HG02642 (cell line): ENCODE data around the gene NKRF.

Experiments used
- ATAC-seq: cut with Tn5 transposase; IDR thresholded peaks from one replicate; pipeline ENCODE4 v1.9.1; 2021; ENCODE audit warnings: mild to moderate bottlenecking; ENCODE audit not compliant: unreplicated experiment, poor library complexity

The NKRF gene

DNA sequence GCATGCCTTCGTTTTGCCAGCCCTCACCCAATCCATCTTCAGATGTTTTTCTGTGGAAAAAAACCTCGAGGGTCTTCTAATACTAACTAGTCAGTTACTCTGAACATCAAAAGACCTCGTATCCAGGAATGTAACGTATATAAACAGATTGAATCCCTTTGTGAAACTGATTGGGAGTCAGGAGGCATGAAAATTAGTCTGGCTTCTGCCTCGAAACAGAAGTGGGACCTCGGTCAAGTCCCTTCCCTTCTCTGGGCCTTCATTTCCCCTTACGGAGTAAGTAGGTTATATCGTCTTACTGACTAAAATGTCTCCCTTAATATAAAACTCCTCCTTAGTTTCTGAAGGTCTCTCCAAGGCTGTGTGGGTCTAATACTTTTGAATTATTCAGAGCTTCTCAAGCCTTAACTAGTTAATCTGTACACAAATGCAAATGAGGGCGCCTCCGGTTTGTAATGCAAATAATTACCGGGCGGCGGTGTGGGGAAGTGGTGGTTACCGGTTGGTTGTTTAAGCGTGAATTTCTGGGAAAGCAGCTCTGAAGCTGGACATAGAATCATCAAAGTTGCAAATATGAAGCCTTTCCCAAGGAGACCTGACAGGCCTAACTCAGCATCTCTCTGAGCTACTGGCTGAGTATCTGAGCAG lies 11.4 kb upstream of the NKRF start:
- peak; percentile 51 for ATAC-seq

DNA sequence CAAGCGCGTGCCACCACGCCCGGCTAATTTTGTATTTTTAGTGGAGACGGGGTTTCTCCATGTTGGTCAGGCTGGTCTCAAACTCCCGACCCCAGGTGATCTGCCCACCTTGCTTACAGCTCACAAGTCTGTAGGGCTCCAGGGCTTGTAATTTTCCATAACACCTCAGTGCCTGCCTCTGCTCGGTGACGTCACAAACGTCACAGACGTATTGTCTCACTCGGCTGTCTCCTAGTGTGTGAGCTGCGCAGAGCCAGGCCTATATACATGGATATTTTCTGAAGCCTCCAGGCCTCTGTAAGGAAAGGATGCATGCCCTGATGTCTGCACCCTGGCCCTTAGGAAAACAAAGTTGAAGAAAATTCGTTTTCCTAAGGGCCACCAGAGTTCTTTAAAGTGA lies 8.6 kb upstream of the NKRF start:
- ATAC-seq, result no peak

DNA sequence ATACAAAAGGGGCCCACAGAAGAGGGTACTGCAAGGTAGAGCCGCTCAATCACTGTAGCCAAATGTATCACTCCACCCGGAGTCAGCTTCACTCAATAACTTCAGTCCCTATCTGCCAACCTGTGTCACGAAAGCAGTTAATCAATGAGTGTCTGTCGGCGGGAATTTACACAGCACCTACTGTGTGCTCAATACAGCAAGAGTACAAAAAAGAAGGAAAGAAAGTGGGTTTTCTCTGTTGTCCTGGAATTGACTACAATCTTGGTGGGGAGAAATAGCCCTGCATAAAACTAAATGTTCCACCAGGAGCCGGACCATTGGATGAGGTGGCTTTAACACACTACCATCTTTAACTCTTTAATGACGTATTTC lies 780 bp upstream of the NKRF start:
- no peak for ATAC-seq

DNA sequence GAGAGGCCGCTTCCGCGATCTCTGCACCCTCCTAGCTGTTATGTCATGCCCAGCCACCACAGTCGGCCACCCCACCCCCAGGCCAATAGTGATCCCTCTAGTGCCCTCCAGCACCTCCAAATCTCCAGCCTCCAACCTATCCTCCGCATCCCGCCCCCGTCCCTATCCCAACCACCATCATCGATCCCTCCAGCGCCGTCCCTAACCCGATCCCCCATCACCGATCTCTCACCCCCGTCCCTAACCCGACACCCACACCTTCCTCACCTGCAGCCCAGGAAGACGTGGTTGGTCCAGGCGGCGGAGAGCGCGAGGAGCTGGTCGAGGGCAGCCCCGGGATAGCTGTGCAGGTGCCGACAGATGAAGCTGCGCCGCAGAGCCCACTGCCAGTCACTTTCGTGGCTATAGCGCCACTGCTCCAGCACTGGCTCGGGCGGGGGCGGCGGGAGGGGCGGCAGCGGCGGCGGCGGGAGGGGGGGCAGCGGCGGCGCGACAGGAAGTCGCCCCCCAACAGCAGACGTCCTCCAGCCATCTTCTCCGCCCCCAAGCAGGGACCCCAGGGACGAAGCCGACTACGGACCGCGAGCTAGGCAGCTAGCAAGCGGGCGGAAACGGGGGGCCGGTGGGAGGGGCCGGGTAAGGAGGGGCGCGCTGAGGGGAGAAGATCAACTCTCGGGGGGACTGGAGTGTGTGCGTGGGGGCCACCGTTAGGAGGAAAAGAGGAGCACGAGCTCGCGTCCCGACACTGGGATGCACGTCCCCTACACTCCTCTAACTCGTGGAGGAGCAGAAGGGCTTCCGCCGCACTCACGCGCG lies 552 bp downstream of the NKRF start:
- ATAC-seq, result peak; percentile 40

DNA sequence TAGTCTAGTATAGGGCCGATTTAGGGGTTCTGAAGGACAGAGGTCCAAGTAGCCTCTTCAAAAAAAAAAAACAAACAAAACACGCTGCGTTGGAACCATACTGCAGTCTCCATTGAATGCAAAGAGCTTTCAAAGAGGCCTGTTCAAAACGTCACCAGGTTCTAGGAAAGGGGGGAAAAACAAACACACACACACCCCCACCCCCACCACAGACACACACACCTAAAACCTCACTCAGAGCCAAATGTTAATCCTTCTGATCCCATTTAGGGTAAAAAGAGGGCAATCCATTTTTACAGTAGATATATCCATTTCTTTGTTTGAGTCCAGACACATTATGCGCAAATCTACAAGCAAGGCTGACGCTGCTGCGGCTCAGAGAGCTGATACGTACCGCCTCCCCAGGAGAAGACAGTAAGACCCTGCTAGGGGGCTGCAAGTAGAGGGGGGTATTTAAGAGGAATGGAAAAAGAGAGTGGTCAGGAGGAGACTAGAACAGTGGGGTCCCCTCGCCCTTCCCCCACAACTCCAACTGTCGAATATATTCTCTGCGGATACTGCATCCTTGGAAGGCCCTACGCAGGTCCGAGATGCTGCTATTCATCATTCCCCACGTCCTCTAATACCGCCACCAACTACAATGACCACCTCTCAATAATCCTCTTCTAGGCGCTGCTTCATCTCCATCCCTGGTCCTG lies 1.3 kb downstream of the NKRF start:
- no peak for ATAC-seq

DNA sequence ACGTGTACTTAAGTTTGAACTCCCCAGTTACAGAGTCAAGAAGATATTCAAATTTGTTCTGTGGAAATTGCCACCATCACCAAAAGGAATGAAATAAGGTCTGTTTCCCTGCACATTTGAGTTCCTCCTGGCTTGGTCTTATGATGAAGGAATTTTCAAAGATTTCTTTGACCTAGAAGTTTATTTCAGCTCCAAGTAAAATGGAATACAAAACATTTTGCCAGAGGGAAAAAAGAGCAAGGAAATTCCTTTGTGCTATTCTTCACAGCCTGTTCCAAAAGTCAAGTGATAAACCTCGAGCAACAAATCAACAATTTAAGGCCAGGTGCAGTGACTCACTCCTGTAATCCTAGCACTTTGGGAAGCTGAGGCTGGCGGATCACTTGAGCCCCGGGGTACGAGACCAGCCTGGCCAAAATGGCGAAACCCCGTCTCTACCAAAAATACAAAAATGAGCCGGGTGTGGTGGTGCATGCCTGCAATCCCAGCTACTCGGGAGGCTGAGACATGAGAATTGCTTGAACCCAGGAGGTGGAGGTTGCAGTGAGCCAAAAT lies 3.4 kb downstream of the NKRF start:
- ATAC-seq, result no peak

DNA sequence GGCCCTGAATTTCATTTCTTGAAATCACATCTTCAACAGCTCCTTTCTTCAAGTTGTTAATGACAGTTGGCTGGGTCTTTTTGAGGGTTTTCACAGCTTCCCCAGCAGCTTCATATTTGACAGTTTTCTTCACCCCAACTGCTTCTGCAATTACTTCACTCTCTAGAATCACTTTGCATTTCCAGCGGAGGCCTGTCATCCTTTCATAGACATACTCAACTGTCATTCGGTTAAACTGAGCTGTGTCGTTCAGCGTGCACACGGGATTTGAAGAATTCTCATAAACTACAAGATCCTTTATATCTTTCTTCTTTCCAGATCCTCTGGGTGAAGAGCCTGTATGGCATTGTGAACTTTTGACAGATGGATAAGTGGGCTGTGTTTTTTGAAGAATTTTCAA lies 16.4 kb downstream of the NKRF start:
- no peak for ATAC-seq

DNA sequence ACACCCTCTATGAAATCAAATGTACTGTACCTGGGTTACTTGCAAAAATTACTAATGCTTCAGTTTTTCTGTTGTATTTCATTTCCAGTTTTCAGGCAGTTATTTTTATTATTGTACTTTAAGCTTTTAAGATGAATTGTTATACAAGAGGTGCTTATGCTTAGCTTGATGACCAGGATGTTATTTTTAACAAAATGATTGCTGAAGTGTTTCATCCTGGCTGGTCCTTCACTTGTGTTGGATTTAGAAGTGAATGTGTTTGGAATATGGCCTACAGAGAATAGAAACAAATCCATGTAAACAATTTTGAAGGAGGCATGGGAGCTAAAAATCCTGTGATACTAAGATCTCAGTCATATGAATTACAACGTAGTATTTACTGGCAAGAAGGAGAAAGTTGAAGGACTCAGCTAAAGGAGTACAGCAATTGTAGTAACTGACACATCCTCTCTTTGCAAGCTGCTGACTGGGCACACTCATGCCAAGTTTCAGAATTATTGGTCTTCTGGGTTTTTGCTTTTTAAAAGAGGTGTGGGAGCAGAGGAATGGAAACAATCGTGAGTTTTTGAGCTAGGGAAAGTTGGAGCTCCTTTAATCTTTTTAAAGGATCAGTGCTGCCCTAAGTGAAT lies 22.7 kb downstream of the NKRF start:
- ATAC-seq, result no peak

DNA sequence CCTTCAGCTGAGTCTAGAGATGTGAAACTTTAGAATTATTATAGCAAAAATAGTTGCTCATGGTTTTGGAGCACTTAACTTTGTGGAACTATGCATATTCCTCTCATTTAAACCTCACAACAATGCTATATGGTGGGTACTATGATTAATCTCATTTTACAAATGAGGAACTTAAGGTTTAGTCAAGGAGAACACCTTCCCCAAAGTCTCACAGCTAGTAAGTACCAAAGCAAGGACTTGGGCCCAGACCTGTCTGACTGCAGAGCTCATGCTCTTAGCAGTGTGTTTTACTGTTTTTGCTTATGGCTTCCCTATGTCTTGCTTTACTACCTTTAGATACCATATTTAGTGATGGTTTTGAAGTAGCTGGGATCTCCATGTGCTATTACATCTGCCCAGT lies 26.8 kb downstream of the NKRF start:
- ATAC-seq, result no peak

DNA sequence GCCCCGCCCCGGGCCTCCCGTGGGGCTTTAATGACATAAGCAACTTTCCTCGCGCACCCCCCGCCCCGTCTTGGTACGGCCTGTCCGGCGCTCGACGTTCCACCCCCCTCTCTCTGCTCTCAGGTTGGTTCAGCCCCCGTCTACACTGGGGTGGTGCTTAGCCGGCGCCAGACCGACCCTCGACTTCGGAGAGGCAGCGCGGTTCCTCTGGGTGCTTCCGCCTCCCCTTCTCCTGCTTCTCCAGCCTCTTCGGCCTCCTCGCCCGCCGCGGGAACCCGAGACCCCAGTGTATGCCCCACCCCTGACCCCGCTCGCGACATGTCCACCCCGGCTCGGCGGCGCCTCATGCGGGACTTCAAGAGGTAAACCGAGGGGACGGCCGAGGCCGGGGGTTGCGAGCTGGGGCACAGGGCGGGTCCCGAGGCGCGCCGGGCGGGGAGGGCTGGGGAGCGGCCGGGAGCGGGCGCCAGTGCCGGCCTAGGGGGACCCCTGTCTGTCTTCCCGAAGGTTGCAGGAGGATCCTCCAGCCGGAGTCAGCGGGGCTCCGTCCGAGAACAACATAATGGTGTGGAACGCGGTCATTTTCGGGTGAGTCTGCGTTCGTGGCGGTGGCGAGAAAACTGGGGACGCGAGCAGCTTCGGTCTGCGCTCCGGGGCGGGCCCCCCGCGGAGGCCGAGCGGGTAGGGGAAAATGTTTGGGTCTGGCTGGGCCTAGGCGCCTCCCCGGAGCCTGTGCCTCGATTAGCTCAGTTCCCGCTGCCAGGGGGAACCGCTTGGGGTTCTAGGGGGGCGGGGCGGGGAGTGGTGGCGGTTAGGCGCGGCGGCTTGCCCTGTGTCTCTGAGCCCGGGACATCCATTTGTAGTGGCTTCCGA lies 31.6 kb downstream of the NKRF start, which contains the start of gene UBE2A:
TSS of gene UBE2A (plus strand) at position 170 of the 873 bp plus-strand sequence. CDS start at position 319, 149 bp downstream.
- ATAC-seq, result peak; percentile 88

DNA sequence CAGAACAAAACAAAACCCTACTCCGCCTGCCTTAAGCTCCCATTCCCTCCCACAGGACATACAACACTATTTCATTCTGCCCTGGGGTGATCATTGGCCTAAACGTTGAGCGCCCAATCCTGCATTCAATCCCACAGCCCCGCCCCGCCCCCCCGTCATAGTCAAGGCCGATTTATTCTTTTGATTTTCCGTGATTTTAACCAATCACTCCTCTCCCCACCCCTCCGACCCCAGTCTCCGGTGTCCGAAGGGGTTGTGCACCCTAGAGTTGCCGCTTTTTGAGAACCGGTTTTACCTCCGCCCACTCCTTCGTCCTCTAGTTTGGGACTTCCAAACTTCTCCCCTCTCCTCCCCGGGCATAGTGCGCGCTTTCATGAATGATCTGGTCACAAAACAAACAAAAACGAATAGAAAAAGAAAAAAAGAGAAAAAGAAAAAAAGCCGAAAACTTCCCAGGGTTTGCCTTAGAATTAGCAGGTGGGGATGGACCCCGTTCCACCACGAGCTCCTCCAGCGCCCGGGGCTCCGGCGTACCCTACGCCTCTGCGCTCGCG lies 32.3 kb downstream of the NKRF start:
- peak; percentile 18 for ATAC-seq

DNA sequence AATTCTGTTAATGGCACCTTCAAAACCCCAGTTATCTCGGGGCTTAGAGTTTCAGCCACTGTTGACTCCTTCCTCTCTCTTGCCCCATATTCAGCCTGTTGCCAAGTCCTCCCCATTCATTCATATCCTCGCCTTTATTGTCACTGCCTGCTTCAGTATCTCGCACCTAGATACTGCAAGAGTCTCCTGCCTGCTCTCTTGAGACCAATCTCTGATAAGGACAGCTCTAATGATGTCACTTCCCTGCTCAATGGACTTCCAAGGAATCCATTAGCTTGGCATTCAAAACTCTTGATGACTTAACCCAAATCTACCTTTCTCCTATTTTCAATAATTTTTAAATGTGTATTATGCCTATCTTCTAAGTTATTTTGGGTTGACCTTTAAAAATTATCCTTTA lies 33.0 kb downstream of the NKRF start:
- ATAC-seq, result no peak

DNA sequence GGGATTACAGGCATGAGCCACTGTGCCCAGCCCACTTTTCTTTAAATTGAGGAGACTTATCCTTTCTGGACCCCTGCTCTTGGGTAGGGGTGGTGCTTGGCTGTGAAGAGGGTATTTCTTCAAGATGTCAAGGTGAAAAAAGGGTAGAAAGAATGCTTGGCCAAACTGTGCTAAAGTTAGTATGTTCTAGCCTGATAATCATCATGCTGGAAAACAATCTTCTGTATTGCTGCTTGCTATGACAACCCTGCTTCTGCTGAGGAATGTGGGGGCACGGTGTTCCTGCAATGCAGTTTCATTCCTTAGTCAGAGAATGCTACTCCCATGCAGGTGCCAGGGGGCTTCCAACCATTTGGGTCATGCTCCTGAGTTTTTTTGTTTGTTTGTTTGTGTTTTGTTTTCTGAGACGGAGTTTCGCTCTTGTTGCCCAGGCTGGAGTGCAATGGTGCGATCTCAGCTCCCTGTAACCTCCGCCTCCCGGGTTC lies 35.8 kb downstream of the NKRF start:
- ATAC-seq, result no peak

DNA sequence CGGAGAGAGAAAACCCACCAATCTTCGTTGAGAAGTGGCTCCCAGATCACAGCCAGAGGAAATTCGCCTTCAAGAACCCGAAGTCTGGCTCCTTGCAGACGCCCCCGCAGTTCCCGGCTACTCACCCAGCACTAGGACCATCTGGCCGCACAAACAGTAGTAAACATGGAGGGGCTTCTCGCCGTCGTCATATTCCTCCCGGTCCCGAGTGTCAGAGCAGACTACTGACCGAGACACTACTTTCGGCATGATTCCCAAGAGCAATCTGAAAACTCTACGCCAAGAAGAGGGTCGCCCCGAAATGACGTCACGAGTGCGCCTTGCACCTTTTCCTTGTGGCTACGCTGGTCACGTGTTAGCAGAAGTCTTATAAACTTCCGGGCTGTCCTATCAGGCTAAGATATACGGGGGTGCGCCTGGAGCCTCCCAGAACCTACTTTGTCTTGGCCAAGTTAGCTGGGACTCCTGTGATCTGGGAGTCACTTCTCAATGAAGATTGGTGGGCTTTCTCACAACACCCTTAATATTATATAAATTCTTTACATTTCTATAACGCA lies 41.0 kb downstream of the NKRF start, which contains the start of gene STEEP1:
TSS of gene STEEP1 (minus strand) at position 303 of the 557 bp plus-strand sequence. CDS start at position 249, 54 bp downstream.
- peak; percentile 93 for ATAC-seq

DNA sequence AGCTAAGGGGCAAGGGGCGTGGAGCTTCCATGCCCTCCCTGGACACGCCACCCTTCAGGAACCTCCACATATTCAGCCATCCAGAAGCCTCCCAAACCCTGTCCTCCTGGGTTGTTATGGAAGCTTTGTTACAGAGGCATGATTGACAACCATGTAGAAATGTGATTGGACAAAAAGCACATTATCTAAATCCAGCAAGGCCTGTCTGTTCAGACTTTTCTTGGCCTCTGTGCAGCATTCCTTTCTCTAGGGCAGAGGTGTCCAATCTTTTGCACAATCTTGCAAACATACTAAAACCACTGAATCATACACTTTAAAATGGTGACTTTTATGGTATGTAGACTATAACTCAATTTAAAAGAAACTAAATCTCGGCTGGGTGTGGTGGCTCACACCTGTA lies 53.7 kb downstream of the NKRF start:
- no peak for ATAC-seq

DNA sequence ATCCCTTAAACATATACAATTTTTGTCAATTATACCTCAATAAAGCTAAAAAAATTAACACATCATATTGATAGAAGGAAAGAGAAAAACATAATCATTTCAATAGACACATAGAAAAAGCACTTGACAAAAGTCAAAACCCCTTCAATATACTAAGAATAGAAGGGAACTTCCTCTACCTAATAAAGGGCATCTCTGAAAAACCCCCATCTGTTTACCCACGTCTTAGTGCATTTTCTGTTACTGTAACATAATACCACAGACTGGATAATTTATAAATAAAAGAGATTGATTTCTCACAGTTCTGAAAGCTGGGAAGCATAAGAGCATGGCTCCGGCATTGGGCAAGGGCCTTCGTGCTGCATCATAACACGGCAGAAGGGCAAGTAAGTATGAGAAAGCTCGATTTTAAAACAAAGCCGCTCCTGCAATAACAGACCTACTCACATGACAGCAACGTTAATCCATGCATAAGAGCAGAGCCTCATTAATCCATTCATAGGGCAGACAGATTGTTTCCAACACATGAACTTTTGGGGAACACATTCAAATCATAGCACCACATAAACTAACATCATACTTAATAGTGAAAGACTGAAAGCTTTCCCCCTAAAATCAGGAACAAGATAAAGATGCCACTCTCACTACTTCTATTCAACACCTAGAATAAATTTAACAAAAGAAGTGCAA lies 56.8 kb downstream of the NKRF start:
- no peak for ATAC-seq

DNA sequence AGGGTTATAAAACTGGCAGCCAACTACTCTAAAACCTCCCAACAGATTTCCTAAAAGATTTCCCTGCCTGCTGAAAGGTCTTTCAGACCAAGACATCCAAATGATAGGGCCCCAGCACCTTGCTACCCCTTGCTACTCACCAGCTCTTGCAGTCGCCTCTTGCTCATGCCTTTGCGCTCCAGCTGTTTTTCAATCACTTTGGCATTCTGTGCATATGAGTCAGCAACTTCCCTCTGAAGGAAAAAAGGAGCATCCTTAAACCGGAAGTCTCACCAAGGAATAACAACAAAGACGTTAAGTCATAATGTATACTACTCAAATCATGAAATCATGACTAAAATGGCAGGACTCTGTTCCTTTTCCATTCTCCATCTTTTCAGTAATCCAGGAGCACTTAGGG lies 65.0 kb downstream of the NKRF start:
- no peak for ATAC-seq

DNA sequence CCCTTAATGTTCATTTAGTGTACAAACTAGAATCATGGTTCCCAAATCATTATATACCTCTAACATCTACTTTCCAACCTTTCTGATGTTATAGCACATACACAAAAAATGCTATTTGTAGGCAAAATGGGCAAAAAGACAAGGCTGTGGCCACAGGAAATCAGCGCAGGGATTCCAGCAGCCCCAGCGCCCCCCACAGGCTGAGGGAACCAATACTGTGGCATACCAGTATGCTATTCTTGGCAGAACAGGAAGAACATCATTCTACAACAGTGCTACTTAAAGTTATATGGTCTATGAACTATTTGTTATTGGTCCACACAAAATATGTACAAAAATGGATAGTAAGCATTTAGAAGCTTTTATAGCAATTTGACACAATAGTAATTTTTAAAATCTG lies 66.4 kb downstream of the NKRF start:
- ATAC-seq, result no peak
